ENCODE data around the gene GMFB. TPM values are rescaled to one million over a fixed set of nuclear protein-coding genes. Genes with fewer than 3 reads are reported as not detected.
"Not testable (repeated sequence)": the region's sequence is repeated elsewhere in the genome, so short reads cannot be mapped to it uniquely, and the experiment has no call there.

The GMFB gene
- total RNA-seq, 1 experiment from 2014 or later, result 79.2 TPM

DNA sequence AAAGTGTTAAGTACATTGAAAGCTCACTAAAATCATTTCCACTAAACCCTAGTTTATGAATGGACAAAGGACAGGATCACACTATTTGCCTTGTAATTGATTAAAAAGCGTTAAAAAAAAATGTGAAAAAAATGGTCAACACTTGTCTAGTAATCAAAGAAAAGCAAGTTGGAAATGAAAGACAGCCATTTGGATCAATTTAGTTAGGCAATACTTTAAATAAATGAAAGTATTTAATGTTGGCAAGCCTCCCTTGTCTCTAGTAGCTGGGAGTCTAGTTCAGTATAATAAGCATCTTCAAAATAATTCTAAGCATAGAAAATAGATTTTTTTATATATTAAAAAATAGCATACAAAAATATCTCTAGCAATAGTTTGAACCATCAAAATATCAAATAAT lies 33.4 kb downstream of the GMFB start:
- H3K23me2 ChIP-seq (ENCODE audit: insufficient read length, low read depth, low read length, poor library complexity, severe bottlenecking), result no peaks in the 10 kb centered on the region
- no peak overlapping the region for H3K27ac Mint-ChIP-seq
- TF ChIP-seq, protein P1, sequence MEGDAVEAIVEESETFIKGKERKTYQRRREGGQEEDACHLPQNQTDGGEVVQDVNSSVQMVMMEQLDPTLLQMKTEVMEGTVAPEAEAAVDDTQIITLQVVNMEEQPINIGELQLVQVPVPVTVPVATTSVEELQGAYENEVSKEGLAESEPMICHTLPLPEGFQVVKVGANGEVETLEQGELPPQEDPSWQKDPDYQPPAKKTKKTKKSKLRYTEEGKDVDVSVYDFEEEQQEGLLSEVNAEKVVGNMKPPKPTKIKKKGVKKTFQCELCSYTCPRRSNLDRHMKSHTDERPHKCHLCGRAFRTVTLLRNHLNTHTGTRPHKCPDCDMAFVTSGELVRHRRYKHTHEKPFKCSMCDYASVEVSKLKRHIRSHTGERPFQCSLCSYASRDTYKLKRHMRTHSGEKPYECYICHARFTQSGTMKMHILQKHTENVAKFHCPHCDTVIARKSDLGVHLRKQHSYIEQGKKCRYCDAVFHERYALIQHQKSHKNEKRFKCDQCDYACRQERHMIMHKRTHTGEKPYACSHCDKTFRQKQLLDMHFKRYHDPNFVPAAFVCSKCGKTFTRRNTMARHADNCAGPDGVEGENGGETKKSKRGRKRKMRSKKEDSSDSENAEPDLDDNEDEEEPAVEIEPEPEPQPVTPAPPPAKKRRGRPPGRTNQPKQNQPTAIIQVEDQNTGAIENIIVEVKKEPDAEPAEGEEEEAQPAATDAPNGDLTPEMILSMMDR (conservative IDR thresholded peaks at IDR 0.05), result no peak
- no peak overlapping the region for H3K9ac ChIP-seq (ENCODE audit: extremely low read depth, insufficient read length, low read length)
- H3K4ac ChIP-seq (ENCODE audit: low read depth, low read length), result no peak overlapping the region
- no peak overlapping the region for H2BK5ac ChIP-seq (ENCODE audit: insufficient read length, low read length)
- no peak overlapping the region for H4K5ac ChIP-seq (ENCODE audit: insufficient read length, low read depth, low read length)
- no peak overlapping the region for H3K23ac ChIP-seq (ENCODE audit: insufficient read length, low read depth, low read length)
- no peak overlapping the region for H3T11ph ChIP-seq (ENCODE audit: low read length)
- H3K4me2 ChIP-seq (ENCODE audit: insufficient read depth, insufficient read length, low read length), result no peak overlapping the region
- no peaks in the 10 kb centered on the region for H3K4me1 ChIP-seq (ENCODE audit: insufficient read depth, low read length)
- no peak overlapping the region for H2BK12ac ChIP-seq (ENCODE audit: insufficient read length, low read depth, low read length)
- WGBS (ENCODE audit: extremely low coverage, insufficient read length, low lambda C conversion rate), result no CpG with 5 or more reads among the region's 1 CpG
- H3K56ac ChIP-seq (ENCODE audit: insufficient read length, low read depth, low read length), result no peak overlapping the region
- no peak overlapping the region for H4K8ac ChIP-seq (replicated peaks; ENCODE audit: insufficient read length, low read depth, low read length)
- peaks cover 12% of the 10 kb centered on the region for H3K9me3 ChIP-seq (ENCODE audit: control insufficient read depth, low read depth, low read length)
- no peak overlapping the region for H2BK120ac ChIP-seq (ENCODE audit: low read depth, low read length, poor library complexity, severe bottlenecking)
- no peaks in the 10 kb centered on the region for H3K27me3 Mint-ChIP-seq (ENCODE audit: low read depth)
- H3K27ac ChIP-seq (ENCODE audit: insufficient read length, low read depth, low read length), result no peak overlapping the region
- no peak overlapping the region for H2AK5ac ChIP-seq (ENCODE audit: insufficient read length, low read length)
- no peak overlapping the region for H3K18ac ChIP-seq (ENCODE audit: insufficient read length, low read depth, low read length)
- H3K36me3 Mint-ChIP-seq (ENCODE audit: insufficient read depth in 1 of 3, low read depth in 3 of 3), result peaks cover 11 to 18% (median 16%) of the 10 kb centered on the region in 3 experiments
- H2BK20ac ChIP-seq (ENCODE audit: low read depth, low read length, poor library complexity, severe bottlenecking), result no peak overlapping the region
- no peaks in the 10 kb centered on the region for H3K79me1 ChIP-seq (ENCODE audit: insufficient read depth, low read depth, low read length, poor library complexity, severe bottlenecking)
- H3K4me1 Mint-ChIP-seq, result peaks cover 3 to 7% of the 10 kb centered on the region in 2 experiments
- H3K4me3 Mint-ChIP-seq, result no peak overlapping the region
- H3K79me2 ChIP-seq (ENCODE audit: insufficient read depth, low read length), result no peaks in the 10 kb centered on the region
- H2BK15ac ChIP-seq (ENCODE audit: low read depth, low read length), result no peak overlapping the region
- no peaks in the 10 kb centered on the region for H4K20me1 ChIP-seq (ENCODE audit: control insufficient read depth, insufficient read depth, insufficient read length)
- no peak overlapping the region for H2AFZ ChIP-seq (ENCODE audit: low read length)
- no peak overlapping the region for H3K14ac ChIP-seq (ENCODE audit: insufficient read depth, low read length)
- no peaks in the 10 kb centered on the region for H3K27me3 ChIP-seq (ENCODE audit: insufficient read depth, low read length)
- H3K9me3 Mint-ChIP-seq, result peaks cover 20 to 21% of the 10 kb centered on the region in 2 experiments
- no peak overlapping the region for H4K91ac ChIP-seq (ENCODE audit: insufficient read length, low read depth, low read length)
- no peak for DNase-seq

DNA sequence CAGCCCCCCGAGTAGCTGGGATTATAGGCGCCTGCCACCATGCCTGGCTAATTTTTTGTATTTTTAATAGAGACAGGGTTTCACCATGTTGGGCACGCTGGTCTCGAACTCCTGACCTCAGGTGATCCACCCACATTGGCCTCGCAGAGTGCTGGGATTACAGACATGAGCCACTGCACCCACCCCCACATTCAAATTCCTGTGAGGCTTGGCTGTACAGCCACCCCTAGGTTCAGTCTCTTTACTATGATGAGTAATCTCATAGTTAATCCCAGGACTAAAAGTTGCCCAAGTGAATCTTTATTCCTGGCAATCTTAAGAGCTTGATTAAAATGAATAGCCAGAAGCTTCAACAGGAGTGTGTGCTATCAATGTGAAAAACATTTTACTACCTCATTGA lies 34.8 kb downstream of the GMFB start:
- no CpG with 5 or more reads among the region's 5 CpGs for WGBS (ENCODE audit: extremely low coverage, insufficient read length, low lambda C conversion rate)
- not testable (repeated sequence) for H3K4me1 ChIP-seq (ENCODE audit: insufficient read depth, low read length); H3K4me2 ChIP-seq (ENCODE audit: insufficient read depth, insufficient read length, low read length)

More for the DNA sequence above, 34.8 kb downstream of the GMFB start:
- H3K18ac ChIP-seq (ENCODE audit: insufficient read length, low read depth, low read length); H3K9ac ChIP-seq (ENCODE audit: extremely low read depth, insufficient read length, low read length); H3K27ac ChIP-seq (ENCODE audit: insufficient read length, low read depth, low read length); H3K56ac ChIP-seq (ENCODE audit: insufficient read length, low read depth, low read length); H4K8ac ChIP-seq (replicated peaks; ENCODE audit: insufficient read length, low read depth, low read length); H3K4ac ChIP-seq (ENCODE audit: low read depth, low read length); H3K4me1 Mint-ChIP-seq; H3K27ac Mint-ChIP-seq; H3K27me3 Mint-ChIP-seq (ENCODE audit: low read depth); H3K79me1 ChIP-seq (ENCODE audit: insufficient read depth, low read depth, low read length, poor library complexity, severe bottlenecking); H3K9me3 Mint-ChIP-seq; H4K91ac ChIP-seq (ENCODE audit: insufficient read length, low read depth, low read length); H4K20me1 ChIP-seq (ENCODE audit: control insufficient read depth, insufficient read depth, insufficient read length); H2BK12ac ChIP-seq (ENCODE audit: insufficient read length, low read depth, low read length); H2BK15ac ChIP-seq (ENCODE audit: low read depth, low read length); H2BK120ac ChIP-seq (ENCODE audit: low read depth, low read length, poor library complexity, severe bottlenecking); H3T11ph ChIP-seq (ENCODE audit: low read length); H2BK5ac ChIP-seq (ENCODE audit: insufficient read length, low read length); H3K27me3 ChIP-seq (ENCODE audit: insufficient read depth, low read length); H2AK5ac ChIP-seq (ENCODE audit: insufficient read length, low read length); H3K36me3 Mint-ChIP-seq (ENCODE audit: insufficient read depth in 1 of 3, low read depth in 3 of 3); H4K5ac ChIP-seq (ENCODE audit: insufficient read length, low read depth, low read length); H3K14ac ChIP-seq (ENCODE audit: insufficient read depth, low read length); H3K23ac ChIP-seq (ENCODE audit: insufficient read length, low read depth, low read length); H2AFZ ChIP-seq (ENCODE audit: low read length); H3K23me2 ChIP-seq (ENCODE audit: insufficient read length, low read depth, low read length, poor library complexity, severe bottlenecking); H3K4me3 Mint-ChIP-seq; H3K79me2 ChIP-seq (ENCODE audit: insufficient read depth, low read length); H2BK20ac ChIP-seq (ENCODE audit: low read depth, low read length, poor library complexity, severe bottlenecking); H3K9me3 ChIP-seq (ENCODE audit: control insufficient read depth, low read depth, low read length); DNase-seq: not testable (repeated sequence)
